Hematopoietic multipotent progenitor cell treated with erythropoietin and hydrocortisone succinate and interleukin-3 and kit ligand, for 17 days (in vitro differentiated cells): Measurements from ENCODE around the gene SNX19.
"Not testable (repeated sequence)": the region's sequence is repeated elsewhere in the genome, so short reads cannot be mapped to it uniquely, and the experiment has no call there.

ENCODE experiments used
- DNase-seq: peaks from one replicate; pipeline ENCODE4 v3.0.0-alpha.2; 2015; ENCODE audit warnings: low spot score

SNX19 gene, protein sequence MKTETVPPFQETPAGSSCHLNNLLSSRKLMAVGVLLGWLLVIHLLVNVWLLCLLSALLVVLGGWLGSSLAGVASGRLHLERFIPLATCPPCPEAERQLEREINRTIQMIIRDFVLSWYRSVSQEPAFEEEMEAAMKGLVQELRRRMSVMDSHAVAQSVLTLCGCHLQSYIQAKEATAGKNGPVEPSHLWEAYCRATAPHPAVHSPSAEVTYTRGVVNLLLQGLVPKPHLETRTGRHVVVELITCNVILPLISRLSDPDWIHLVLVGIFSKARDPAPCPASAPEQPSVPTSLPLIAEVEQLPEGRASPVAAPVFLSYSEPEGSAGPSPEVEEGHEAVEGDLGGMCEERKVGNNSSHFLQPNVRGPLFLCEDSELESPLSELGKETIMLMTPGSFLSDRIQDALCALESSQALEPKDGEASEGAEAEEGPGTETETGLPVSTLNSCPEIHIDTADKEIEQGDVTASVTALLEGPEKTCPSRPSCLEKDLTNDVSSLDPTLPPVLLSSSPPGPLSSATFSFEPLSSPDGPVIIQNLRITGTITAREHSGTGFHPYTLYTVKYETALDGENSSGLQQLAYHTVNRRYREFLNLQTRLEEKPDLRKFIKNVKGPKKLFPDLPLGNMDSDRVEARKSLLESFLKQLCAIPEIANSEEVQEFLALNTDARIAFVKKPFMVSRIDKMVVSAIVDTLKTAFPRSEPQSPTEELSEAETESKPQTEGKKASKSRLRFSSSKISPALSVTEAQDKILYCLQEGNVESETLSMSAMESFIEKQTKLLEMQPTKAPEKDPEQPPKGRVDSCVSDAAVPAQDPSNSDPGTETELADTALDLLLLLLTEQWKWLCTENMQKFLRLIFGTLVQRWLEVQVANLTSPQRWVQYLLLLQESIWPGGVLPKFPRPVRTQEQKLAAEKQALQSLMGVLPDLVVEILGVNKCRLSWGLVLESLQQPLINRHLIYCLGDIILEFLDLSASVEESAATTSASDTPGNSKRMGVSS

DNA sequence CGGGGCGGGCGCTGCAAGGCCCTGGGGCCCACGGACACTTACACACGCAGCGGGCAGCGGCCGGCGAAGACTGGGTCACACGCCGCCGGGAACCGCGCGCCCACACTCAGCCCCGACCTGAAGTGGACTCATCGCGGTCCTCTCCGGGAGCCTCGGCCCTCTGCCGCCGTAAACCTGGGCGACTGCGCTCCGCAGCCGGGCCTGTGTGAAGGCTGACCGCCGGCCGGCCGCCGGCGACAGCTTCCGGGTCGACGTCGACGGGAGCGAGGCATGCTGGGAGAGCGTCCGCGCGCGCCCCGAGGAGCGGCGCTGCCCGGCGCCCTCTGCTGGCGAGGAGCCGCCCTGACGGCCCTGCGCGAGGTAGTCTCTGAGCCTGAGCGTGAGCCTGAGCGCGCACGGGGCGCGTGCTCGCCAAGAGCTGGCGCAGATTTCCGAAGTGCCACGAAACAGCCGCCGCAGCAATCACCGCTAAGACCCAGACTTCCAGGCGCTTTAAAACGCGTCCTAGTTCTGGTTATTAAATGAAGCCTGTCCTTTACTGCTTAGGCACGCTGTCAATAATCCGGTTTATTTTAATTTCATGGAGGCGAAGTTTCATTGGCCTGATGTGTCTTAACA lies at the start of gene SNX19:
TSS of gene SNX19 (minus strand) at position 242 of the 618 bp plus-strand sequence. CDS start 540 bp downstream, outside the sequence.
- DNase-seq: peak; percentile 88

DNA sequence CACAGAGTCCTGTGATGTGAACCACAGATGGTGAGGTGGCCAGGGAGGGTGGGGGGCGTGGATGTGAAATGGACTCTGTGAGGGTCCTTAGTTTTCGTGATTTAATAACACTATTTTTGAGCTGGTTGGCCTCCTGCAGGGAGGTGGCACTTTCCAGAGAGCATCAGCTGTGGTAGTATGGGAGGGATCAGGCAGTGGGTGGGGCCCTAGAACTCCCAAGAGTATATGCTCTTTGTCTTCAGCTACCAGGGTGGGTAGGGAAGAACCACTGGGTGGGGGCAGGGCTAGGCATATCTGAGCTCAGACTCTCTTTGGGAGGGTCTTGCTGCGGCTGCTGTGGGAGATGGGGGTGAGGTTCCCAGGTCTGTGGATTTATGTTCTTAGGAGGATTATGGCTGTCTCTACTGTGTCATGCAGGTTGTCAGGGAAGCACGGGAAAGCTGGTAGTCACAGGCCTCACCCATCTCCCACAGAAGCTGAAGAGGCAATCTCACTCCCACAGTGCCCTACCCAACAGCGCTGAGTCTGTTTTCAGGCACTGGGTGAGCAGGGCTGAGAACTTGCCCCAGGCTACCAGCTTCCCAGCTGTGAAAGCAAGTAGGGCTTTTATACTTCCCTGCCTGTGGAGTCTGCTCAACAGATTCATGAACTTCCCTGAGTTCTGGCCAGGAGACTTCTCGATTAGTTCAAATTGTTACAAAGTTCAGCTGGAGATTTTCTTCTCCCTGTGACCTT lies 47.9 kb upstream of the SNX19 start:
- DNase-seq: no peak

DNA sequence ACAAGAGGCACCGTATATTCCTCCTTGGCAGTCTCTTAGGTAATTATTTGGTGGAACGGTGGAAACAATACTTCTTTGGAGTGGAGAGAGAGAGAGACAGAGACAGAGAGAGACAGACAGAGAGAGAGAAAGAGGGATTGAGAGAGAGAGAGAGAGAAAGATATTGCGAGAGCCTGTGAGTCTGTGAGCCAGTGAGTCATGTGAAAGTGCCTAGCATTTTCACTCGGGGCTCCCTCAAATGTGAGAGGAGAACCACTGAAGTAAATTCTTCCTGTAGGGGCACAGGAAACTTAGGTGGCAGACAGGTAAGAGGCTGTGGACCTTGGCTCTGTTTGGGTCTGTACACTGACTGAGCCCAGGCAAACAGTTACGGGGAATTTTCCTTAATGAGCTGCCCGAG lies 31.6 kb upstream of the SNX19 start:
- DNase-seq: no peak

DNA sequence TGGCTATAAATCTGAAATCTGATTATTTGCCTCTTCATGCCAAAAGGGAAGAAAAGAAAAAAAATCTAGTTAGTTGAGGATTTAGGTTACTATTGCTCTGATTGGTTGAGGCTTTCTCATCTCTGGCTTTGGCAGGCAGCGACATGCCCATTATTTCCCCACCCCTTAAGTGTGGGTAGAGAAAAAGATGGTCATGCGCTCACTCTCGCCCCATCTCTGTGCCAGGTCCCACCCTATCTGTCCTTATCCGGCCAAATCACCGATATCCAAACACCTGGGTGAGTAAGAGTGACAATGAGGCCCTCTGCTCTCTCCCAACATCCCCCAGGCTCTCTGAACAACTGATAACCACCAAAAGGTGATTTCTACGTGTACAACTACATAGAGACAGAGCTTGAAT lies 31.2 kb upstream of the SNX19 start:
- DNase-seq: no peak

DNA sequence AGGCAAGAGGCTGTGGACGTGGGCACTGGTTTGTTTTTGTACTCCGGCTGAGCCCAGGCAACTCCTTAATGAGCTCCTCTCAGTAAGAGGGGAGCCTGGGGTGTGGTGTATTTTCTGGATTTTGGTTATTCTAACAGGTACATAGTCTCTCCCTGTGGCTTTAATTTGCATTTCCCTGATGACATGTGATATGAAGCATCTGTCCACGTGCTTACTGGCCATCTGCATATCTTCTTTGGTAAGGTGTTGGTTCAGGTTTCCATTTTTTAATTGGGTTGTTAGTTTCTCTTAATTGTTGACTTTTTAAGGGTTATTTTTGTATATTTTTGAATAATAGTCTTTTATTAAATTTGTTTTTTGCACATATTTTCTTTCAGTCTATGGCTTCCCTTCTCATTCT lies 30.8 kb upstream of the SNX19 start:
- no peak for DNase-seq

DNA sequence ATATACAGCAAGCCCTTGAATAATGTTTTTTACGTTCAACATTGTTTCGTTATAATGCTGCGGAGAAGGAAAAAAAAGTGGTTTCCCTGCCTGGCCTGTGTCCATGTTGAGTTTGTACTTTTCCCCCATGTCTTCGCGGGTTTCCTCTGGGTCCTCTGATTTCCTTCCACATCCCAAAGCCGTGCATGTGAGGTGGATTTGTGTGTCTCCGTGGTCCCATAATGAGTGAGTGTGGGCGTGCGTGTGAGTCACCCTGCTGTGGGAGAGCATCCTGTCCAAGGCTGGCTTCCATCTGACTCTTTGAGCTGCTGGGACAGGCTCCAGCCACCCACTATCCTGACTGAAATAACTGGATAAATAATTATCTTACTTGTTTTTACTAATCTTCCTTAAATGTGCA lies 29.6 kb upstream of the SNX19 start:
- no peak for DNase-seq

DNA sequence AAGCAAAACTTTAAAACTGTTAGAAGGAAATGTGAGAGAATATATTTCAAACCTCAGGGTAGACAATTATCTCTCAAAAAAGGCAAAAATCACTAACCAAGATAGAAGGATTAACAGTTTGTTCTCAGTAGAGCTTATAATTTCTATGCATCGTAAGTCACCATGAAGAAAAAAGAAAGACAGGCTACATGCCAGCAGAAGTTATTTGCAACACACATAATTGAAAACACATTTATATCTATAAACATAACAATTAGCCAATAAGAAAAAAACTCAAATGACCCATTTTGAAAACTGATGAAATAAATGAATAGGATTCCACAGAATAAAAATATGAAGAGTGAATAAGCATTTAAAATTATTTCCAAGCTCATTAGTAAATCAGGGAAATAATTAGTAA lies 24.4 kb upstream of the SNX19 start:
- DNase-seq: no peak

DNA sequence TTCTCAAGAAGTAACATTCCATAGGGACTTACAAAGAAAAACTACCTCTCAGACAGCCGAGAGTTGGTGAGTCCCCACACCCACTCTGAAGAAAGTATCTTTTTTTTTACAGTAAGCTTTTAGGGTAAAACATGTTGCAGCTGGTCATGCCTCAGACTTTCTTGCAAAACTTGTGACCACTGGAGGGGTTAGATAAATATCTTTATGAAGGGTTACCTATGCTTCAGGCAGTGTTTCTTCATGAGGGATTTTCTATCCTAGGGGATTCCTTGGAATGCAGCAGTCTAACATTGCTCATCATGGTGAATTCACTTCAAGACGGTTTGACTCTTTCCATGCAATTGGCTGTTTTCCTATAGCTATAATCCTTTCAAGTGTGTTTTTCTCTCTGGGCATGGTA lies 20.8 kb upstream of the SNX19 start:
- no peak for DNase-seq

DNA sequence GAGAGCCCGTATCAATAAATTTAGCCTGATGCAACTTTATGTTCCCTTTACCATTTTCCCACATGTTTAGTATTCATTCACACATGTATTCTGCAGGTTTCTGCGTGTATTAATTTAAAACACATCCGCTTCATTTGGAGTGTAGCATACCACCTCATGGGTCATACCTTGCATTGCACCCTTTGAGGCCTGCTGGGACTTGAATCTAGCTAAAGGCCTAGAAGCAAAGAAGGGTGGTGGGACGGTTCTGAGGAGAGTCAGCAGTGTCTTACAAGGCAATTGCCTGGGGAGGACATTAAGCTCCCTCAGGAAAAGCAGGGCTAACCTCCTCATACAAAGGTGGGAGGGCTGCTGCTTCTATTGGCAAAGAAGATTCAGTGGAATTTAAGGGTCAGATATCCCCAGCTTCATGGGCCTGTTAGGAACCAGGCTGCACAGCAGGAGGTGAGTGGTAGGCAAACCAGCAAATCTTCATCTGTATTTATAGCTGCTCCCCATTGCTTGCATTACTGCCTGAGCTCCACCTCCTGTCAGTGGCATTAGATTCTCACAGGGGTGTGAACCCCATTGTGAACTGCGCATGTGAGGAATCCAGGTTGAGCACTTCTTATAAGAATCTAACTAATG lies 15.9 kb upstream of the SNX19 start:
- DNase-seq: no peak

DNA sequence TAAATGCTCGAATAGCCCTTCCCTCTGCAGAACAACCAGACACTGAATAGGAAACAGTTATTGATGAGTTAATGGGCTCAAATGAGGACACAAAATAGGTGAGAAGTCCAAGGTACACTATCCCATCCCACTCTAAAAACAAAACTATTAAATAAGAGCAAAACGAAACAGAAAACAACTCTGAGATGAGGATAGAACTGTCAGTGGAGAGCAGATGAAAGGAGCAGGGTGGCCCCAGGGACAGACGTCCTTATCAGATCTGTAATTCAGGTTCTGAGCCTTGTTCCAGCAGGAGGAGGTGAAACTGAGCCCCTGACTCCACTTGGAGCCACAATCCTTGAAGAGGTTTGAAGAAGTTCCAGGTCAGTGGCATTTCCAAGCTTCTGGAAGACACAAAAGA lies 8.5 kb upstream of the SNX19 start:
- no peak for DNase-seq

DNA sequence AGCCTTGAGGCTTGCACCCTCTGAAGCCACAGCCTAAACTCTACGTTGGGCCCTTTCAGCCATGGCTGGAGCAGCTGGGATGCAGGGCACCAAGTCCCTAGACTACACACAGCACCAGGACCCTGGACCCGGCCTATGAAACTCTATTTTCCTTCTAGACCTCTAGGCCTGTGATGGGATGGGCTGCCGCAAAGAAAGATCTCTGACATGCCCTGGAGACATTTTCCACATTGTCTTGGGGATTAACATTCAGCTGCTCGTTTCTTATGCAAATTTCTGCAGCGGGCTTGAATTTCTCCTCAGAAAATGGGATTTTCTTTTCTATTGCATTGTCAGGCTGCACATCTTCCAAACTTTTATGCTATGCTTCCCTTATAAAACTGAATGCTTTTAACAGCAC lies 4.3 kb upstream of the SNX19 start:
- DNase-seq: not testable (repeated sequence)

DNA sequence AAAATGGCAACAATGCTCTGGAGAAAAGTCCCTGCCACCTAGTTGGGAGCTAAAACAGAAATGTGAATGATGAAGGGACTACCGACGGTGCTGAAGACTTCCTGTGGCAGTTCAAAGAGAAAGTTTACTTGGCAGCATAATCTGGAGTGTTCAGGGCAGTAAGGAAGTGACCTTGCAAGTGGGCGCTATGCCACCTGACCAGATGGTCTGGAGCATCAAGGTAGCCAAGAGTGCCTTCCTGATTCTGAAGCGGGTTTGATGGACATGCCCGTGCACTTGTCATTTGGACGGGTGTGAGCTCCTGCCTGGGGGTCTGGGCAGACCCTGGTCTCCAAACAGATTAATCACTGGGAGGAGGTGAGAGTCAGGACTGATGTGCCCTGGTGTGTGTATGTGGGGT lies 1.8 kb upstream of the SNX19 start:
- DNase-seq: no peak

DNA sequence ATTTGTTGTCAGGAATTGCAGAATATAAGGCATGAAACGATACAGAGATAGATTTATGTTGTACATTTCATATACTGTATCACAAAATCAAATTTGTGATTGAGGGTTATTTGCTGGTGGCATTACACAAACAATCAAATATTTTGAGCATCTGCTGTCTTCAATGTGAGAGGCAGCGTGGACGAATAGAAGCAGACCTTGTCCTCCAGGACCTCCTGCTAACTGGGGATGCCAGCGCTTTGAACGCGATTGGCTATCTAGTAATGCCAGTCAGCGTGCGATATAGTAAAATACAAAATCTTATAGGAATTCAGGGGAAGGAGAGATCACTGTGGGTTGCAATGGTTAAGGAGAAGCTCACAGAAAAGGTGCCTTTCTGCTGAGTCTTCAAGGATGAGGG lies 631 bp upstream of the SNX19 start:
- no peak for DNase-seq

DNA sequence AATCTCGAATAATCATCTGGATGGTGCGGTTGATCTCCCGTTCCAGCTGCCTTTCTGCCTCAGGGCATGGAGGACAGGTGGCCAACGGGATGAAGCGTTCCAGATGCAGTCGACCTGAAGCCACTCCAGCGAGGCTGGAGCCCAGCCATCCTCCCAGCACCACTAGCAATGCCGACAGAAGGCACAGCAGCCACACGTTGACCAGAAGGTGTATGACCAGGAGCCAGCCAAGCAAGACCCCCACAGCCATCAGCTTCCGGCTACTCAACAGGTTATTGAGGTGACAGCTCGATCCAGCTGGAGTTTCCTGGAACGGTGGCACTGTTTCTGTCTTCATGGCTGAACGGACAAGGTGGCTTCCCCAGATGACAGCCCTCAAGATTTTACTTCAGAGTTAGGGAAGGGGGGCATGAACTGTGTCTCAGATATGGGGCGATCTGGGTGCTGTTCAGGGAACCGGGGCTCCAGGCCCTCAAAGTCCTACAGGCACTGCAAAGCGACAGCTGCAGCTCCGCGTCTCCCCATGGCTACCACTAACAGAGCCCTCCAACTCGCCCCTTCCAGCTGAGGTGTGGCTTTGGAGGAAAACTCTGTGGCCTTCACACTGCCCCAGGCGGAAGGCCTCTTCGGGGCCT lies 559 bp downstream of the SNX19 start:
- no peak for DNase-seq

DNA sequence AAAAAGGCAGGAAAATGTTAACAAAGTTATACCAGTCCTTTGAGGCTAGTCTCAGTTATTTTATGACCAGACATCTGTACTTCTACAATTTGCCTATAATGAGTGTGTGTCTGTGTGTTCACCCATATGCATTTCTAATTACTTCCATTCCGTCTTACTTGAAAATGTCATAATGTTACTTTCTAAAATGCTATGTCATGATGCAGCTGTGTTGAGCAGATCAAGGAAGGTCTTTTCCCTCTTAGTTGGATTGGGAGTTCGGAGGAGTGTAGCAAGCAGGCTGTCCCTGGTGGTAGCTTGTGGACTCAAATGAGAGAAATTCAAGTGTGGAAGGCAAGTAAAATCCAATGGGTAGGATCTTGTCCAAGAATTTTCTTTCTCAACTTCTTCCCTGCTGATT lies 3.0 kb downstream of the SNX19 start:
- DNase-seq: no peak

DNA sequence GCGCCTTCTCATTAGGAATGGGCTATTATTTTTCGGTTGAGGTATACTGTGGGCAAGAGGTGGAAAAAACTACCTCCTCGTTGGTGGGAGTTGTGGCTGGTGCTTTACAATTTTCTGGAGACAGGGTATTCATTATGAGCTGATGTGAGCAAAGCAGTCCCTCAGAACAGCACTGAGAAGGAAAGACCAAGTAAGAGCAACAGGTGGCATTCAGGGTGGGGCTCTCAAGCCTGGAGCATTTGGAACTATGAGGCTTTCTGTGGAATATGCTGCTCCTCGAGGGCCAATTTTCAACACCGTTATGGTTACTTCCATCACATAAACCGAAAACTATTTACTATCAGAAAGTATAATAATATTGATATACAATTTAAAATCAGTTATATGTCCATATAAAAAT lies 3.7 kb downstream of the SNX19 start:
- no peak for DNase-seq

DNA sequence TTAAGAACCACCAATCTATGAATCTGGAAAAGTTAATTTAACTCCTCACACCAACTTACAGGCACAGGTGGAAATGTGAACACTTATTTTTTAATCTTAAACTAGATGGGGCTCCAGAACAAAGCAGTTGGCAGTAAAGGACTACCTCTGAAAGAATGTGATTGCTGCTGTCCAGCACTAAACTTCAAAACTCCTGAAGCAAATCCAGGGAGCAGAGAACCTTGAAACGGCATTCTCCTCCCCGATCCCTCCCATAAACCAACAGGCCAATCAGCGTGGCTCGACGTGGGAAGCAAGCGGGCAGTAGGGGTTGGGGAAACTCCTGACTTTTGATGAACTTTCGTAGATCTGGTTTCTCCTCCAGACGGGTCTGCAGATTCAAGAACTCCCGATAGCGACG lies 5.0 kb downstream of the SNX19 start:
- DNase-seq: no peak

DNA sequence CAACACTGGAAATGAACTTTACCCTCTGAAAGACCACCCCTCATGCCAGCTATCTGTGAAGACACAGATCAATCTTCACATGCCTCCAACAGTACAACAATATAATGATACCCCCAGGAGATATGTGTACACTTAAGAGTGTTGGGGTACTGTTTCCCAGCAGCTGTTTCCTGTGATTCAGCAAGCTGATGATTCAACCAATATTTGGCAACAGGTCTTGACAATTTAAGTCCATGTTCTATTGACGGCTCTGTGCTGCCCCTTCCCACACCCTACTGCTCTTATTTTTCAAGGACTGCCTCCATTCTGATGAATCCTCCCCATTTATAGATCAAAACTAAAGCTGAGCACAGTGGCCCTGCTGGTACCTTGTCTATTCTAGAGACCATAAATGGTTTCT lies 6.6 kb downstream of the SNX19 start:
- DNase-seq: no peak

DNA sequence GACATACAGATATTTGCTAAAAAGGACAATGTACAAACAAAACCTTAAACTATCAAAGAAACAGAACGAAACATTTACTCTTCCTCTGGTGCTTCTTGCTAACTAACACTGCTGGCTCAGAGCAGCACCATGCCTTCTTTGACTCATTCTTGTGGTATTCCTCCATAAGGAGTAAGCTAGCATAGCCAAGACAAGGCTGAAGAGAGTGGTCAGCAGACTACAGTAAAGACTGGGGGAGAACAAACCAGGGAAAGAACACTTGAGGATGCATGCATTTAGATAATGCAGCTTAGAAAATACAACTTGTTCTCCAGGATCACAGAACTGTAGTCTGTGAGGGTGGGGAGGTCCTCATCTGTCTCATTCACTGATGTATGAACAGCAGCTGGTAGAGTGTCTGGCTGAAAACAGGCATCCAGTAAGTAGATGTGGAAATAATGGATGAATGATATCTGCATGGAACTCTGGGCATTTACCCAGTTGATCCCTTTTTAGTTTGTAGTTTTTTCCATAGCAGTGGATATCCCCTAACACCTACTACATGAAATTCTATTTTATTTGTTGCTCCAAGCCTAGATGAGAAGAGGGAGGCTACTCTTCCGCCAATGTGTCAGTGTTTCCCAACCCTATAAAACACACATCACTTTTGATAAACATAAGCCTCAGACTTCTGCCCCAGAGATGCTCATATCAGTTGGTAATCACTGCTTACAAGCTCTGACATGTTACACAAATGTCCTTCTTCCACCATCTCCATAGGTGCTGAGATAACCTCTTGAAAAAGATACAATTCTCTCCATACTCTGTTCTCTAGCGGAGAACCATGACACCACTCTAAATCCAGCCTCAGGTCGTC lies 7.3 kb downstream of the SNX19 start:
- no peak for DNase-seq

DNA sequence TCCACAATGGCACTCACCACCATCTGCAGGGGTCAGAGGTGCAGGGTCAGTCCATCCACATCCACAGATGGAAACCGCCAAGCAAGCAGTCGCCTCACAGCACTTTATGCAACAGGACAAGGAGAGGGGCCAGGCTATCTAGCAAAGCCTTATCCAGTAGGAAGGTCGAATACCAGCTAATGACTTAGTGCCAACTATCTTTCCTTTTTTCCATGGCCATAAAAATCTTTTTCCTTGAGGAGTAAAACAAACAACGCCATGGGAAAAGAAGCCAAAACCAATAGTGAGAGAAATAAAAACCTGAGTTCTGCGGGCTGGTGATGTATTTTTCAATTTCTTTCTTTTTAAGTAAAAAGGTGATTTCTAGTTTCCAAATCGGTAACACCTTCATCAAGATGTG lies 8.2 kb downstream of the SNX19 start:
- DNase-seq: no peak
